Hepatocyte (in vitro differentiated cells): ENCODE results near the gene CYTH4. TPM values are rescaled to one million over a fixed set of nuclear protein-coding genes. Genes with fewer than 3 reads are reported as not detected.

Experiments
- DNase-seq: peaks from one replicate; pipeline ENCODE4 v3.0.0-alpha.2; 2016; ENCODE audit warnings: low spot score
- H2AFZ ChIP-seq: fragments of 200-600 bp; sonication (generic); 2 replicates; pipeline ENCODE4 v1.6.0; 2016; ENCODE audit warnings: antibody characterized with exemption, mild to moderate bottlenecking
- H3K27ac ChIP-seq: fragments of 200-600 bp; sonication (generic); 2 replicates; pipeline ENCODE4 v1.5.1; 2016; ENCODE audit warnings: mild to moderate bottlenecking
- H3K27me3 ChIP-seq: fragments of 200-600 bp; sonication (generic); 2 replicates; pipeline ENCODE4 v1.6.1; 2016
- H3K36me3 ChIP-seq: fragments of 200-600 bp; sonication (generic); replicated peaks from 2 replicates; pipeline ENCODE4 v1.5.1; 2016; ENCODE audit warnings: low read depth; ENCODE audit not compliant: insufficient read depth
- H3K4me1 ChIP-seq: fragments of 200-600 bp; sonication (generic); 2 replicates; pipeline ENCODE4 v1.5.1; 2016; ENCODE audit warnings: mild to moderate bottlenecking, moderate library complexity; ENCODE audit not compliant: insufficient read depth
- H3K4me2 ChIP-seq: fragments of 200-600 bp; sonication (generic); 2 replicates; pipeline ENCODE4 v1.6.0; 2016
- H3K4me3 ChIP-seq: fragments of 200-600 bp; sonication (generic); 2 replicates; pipeline ENCODE4 v1.5.1; 2016; ENCODE audit warnings: mild to moderate bottlenecking
- H3K79me2 ChIP-seq: fragments of 200-600 bp; sonication (generic); 2 replicates; pipeline ENCODE4 v1.6.0; 2017; ENCODE audit warnings: mild to moderate bottlenecking
- H3K9me2 ChIP-seq: fragments of 200-600 bp; sonication (generic); replicated peaks from 2 replicates; pipeline ENCODE4 v1.6.0; 2017; ENCODE audit warnings: mild to moderate bottlenecking; ENCODE audit not compliant: insufficient read depth
- H3K9me3 ChIP-seq: fragments of 200-600 bp; sonication (generic); 2 replicates; pipeline ENCODE4 v1.5.1; 2016; ENCODE audit warnings: low read depth, mild to moderate bottlenecking
- H4K20me1 ChIP-seq: fragments of 200-600 bp; sonication (generic); 2 replicates; pipeline ENCODE4 v1.6.0; 2016; ENCODE audit warnings: mild to moderate bottlenecking; ENCODE audit not compliant: insufficient read depth, poor library complexity, severe bottlenecking
- CTCF ChIP-seq: fragments of 200-600 bp; sonication (generic); IDR thresholded peaks from 2 replicates; pipeline ENCODE4 v1.5.1; 2016; ENCODE audit warnings: antibody characterized with exemption, mild to moderate bottlenecking; ENCODE audit not compliant: poor library complexity
- EZH2 ChIP-seq: fragments of 200-600 bp; sonication (generic); IDR thresholded peaks from 2 replicates; pipeline ENCODE4 v1.6.1; 2016; ENCODE audit warnings: antibody characterized with exemption, mild to moderate bottlenecking, borderline replicate concordance
- EZH2phosphoT487 ChIP-seq: fragments of 200-600 bp; sonication (generic); IDR thresholded peaks from one replicate; pipeline ENCODE4 v1.6.1; 2018; ENCODE audit warnings: antibody characterized with exemption, mild to moderate bottlenecking, low read depth, moderate library complexity; ENCODE audit not compliant: unreplicated experiment, severe bottlenecking
- WGBS: methylation state at CpG from one replicate; pipeline ENCODE4 v1.1.6; 2016; ENCODE audit warnings: low lambda C conversion rate; ENCODE audit errors: missing lambda C conversion rate; 5-methylcytosine and 5-hydroxymethylcytosine counted together
- polyA plus RNA-seq: library from polyadenylated mRNA; unstranded; fragments of >200 nt; fragmentation: Nextera tagmentation; extraction: Ambion mirVana; gene quantifications from 2 replicates; pipeline ENCODE4 v1.2.1, GENCODE V29; 2016
- total RNA-seq: library from RNA; depleted of rRNA; stranded (reverse); fragments of >200 nt; gene quantifications from 2 replicates; pipeline ENCODE4 v1.2.3, GENCODE V29; 2014

Gene CYTH4
- total and polyA plus RNA-seq, 2 experiments from 2014 or later: 0.57 to 0.94 TPM

GRCh38 chr22:37344735-37345449 is 62.6 kb downstream of the CYTH4 start:
- Histone ChIP-seq H3K4me2 (no peak overlapping the region), H3K4me1 (peaks cover 4% of the 10 kb centered on the region), H3K27ac (peak overlapping the region; percentile 53), H3K9me2 (no peaks in the 10 kb centered on the region), H3K79me2 (no peaks in the 10 kb centered on the region), H3K9me3 (no peaks in the 10 kb centered on the region), H4K20me1 (no peaks in the 10 kb centered on the region), H3K36me3 (no peaks in the 10 kb centered on the region), H3K27me3 (no peaks in the 10 kb centered on the region), H2AFZ (no peak overlapping the region), H3K4me3 (no peak overlapping the region)
- WGBS: 92% methylated on average over 13 of the region's 13 CpGs
- no peak for DNase-seq
- TF ChIP-seq CTCF (no peak), EZH2phosphoT487 (no peak), EZH2 (no peak)

GRCh38 chr22:37345863-37346504 is 63.7 kb downstream of the CYTH4 start:
- Histone ChIP-seq H2AFZ (no peak overlapping the region), H3K36me3 (no peaks in the 10 kb centered on the region), H3K27ac (peak overlapping the region; percentile 53), H3K4me3 (no peak overlapping the region), H3K4me1 (peaks cover 4% of the 10 kb centered on the region), H3K27me3 (no peaks in the 10 kb centered on the region), H3K9me2 (no peaks in the 10 kb centered on the region), H3K4me2 (no peak overlapping the region), H3K79me2 (no peaks in the 10 kb centered on the region), H4K20me1 (no peaks in the 10 kb centered on the region), H3K9me3 (no peaks in the 10 kb centered on the region)
- DNase-seq: peak; percentile 41
- WGBS: 47% methylated on average over 13 of the region's 13 CpGs
- TF ChIP-seq EZH2phosphoT487: no peak

- TF ChIP-seq EZH2phosphoT487: no peak
- TF ChIP-seq CTCF: no peak
- TF ChIP-seq EZH2: no peak
- 95% methylated on average over 7 of the region's 7 CpGs for WGBS
- no peaks in the 10 kb centered on the region for H3K9me3 ChIP-seq
- no peak overlapping the region for H2AFZ ChIP-seq
- no peaks in the 10 kb centered on the region for H3K79me2 ChIP-seq
- H3K9me2 ChIP-seq: no peaks in the 10 kb centered on the region
- DNase-seq: no peak
- no peaks in the 10 kb centered on the region for H3K27me3 ChIP-seq
- no peaks in the 10 kb centered on the region for H3K36me3 ChIP-seq
- H3K27ac ChIP-seq: peak overlapping the region; percentile 34
- H4K20me1 ChIP-seq: no peaks in the 10 kb centered on the region
- H3K4me2 ChIP-seq: no peak overlapping the region
- peaks cover 4% of the 10 kb centered on the region for H3K4me1 ChIP-seq
- no peak overlapping the region for H3K4me3 ChIP-seq
Observed at GRCh38 chr22:37346505-37346895, 64.2 kb downstream of the CYTH4 start.

GRCh38 chr22:37349043-37349814 is 66.9 kb downstream of the CYTH4 start:
- Histone ChIP-seq H3K4me3 (no peak overlapping the region), H3K27me3 (no peaks in the 10 kb centered on the region), H3K27ac (no peak overlapping the region), H3K36me3 (no peaks in the 10 kb centered on the region), H3K4me1 (peaks cover 4% of the 10 kb centered on the region), H4K20me1 (no peaks in the 10 kb centered on the region), H2AFZ (no peak overlapping the region), H3K9me2 (no peaks in the 10 kb centered on the region), H3K4me2 (no peak overlapping the region), H3K9me3 (no peaks in the 10 kb centered on the region), H3K79me2 (no peaks in the 10 kb centered on the region)
- TF ChIP-seq EZH2 (no peak), EZH2phosphoT487 (no peak), CTCF (no peak)
- 92% methylated on average over 16 of the region's 19 CpGs for WGBS
- DNase-seq: no peak
